A549 treated with GW870086 at 1 μM for 4 hours (cell line): ENCODE results near the gene BNIP3. TPM values are rescaled to one million over a fixed set of nuclear protein-coding genes. Genes with fewer than 3 reads are reported as not detected.

Experiments
- total RNA-seq: library from RNA; stranded (reverse); fragments of 200-300 nt; extraction: Qiagen RNA extraction; gene quantifications from 5 replicates; pipeline ENCODE4 v1.2.3, GENCODE V29; 2022; ENCODE audit warnings: low read depth

The BNIP3 gene, protein sequence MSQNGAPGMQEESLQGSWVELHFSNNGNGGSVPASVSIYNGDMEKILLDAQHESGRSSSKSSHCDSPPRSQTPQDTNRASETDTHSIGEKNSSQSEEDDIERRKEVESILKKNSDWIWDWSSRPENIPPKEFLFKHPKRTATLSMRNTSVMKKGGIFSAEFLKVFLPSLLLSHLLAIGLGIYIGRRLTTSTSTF
- 40.3 to 48.3 TPM (median 42.8 TPM) in 5 replicates for total RNA-seq

DNA sequence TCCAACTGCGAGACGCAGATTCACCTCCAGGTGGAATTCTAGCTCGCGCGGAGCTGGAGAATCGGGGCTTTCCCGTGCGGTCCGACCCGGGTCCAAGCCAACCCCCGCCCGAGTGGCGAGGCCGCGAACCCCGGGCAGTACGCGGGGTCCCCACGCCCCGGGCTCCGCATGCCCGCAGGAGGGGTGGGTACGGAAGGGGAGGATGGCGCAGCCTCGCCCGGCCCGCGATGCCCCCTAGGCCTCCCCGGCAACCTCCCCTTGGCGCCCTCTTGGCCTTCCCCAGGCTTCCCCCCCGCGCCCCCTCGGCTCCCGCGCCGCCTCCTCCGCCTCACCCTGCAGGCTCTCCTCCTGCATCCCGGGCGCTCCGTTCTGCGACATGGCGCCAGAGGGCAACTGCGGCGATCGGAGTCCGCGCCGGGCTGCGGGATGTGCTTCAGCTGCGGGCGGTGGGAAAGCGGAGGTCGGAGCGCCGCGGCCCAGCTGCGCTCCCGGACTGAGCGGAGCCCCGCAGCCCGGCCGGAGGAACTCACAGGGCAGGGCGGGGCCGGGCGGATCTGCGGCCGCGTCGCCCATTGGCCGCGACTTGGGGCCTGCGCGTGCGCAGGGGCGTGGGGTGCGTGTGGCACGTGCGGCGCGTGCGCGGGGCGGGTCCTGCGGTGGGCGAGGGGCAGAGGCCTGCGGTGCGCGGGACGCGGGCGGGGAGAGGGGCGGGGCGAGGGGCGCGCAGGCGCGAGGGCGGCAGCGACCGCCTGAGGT, at the start of gene BNIP3:
Gene BNIP3 (minus strand): TSS at position 495 of the 756 bp plus-strand sequence. CDS start 117 bp downstream, at position 378.

Other genes with a start within 250 kb of the BNIP3 start
- gene PPP2R2D, start 80.9 kb downstream of the BNIP3 start, total RNA-seq = 22.7 to 31.4 TPM (median 30.2 TPM) in 5 replicates
- 1.00 to 1.4 TPM (median 1.1 TPM) in 5 replicates for gene JAKMIP3, start 84.0 kb upstream of the BNIP3 start, total RNA-seq
- gene DPYSL4, start 205.0 kb upstream of the BNIP3 start, total RNA-seq = 15.5 to 18.8 TPM (median 18.5 TPM) in 5 replicates